PFSK-1 (cell line): Measurements from ENCODE around the gene GMCL1.

ENCODE experiments used
- POLR2AphosphoS5 ChIP-seq: IDR thresholded peaks from 2 replicates; pipeline ENCODE4 v1.6.1; 2012; ENCODE audit warnings: low read depth, mild to moderate bottlenecking, control low read depth, low read length, moderate library complexity
- TF ChIP-seq, protein P1 (sequence below), 2 experiments: IDR thresholded peaks; 2 replicates each; pipeline versions ENCODE4 v1.6.1 to v1.8.0; 2011 to 2012; ENCODE audit warnings: low read depth in 2 of 2, low read length in 2 of 2, control low read depth in 1 of 2, inconsistent platforms in 1 of 2, mild to moderate bottlenecking in 1 of 2, moderate library complexity in 1 of 2; ENCODE audit not compliant: insufficient read depth in 1 of 2

DNA sequence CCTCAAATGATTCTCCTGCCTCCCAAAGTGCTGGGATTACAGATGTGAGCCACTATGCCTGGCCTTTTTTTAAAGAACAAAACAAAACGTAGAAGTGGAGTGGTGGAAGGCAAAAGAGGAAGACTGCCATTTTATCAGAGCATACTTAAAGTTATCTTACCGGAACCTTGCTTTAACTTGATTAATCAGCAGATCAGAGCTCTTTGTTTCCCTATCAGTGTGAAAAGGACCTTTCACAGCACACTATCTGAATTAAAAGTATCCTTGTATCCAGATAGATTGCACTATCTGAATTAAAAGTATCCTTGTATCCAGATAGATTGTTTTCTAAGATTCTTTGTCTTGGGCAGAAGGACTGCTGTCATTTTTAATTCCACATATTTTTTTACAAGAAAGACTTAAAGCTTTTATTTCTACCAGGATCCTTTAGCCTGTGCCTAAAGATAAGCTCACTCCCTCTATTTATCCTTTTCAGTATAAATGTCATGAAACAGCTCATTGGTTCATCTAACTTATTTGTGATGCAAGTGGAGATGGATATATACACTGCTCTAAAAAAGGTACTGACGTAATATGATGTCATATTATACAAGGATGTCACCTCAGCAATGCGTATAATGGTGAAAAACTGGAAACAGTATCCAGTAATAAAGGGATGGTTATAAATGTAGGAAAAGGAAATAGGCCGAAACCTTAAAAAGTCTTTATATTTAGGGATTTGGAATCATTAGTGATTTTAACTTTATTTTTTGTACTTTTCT, 17.8 kb downstream of the GMCL1 start:
- TF ChIP-seq, protein P1, sequence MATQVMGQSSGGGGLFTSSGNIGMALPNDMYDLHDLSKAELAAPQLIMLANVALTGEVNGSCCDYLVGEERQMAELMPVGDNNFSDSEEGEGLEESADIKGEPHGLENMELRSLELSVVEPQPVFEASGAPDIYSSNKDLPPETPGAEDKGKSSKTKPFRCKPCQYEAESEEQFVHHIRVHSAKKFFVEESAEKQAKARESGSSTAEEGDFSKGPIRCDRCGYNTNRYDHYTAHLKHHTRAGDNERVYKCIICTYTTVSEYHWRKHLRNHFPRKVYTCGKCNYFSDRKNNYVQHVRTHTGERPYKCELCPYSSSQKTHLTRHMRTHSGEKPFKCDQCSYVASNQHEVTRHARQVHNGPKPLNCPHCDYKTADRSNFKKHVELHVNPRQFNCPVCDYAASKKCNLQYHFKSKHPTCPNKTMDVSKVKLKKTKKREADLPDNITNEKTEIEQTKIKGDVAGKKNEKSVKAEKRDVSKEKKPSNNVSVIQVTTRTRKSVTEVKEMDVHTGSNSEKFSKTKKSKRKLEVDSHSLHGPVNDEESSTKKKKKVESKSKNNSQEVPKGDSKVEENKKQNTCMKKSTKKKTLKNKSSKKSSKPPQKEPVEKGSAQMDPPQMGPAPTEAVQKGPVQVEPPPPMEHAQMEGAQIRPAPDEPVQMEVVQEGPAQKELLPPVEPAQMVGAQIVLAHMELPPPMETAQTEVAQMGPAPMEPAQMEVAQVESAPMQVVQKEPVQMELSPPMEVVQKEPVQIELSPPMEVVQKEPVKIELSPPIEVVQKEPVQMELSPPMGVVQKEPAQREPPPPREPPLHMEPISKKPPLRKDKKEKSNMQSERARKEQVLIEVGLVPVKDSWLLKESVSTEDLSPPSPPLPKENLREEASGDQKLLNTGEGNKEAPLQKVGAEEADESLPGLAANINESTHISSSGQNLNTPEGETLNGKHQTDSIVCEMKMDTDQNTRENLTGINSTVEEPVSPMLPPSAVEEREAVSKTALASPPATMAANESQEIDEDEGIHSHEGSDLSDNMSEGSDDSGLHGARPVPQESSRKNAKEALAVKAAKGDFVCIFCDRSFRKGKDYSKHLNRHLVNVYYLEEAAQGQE (IDR thresholded peaks at IDR 0.05; ENCODE audit: insufficient read depth in 1 of 2, low read depth in 2 of 2, low read length in 2 of 2), result no peak
- no peak for TF ChIP-seq POLR2AphosphoS5
